RWPE2 (cell line): Measurements from ENCODE around the gene STIM1.

Source experiments
- ATAC-seq: fragments of 200-7000 bp; cut with Tn5 transposase; 3 replicates; pipeline ENCODE4 v1.9.1; 2021; ENCODE audit warnings: low read depth
- DNase-seq: peaks from one replicate; pipeline ENCODE4 v3.0.0-alpha.2; 2020; ENCODE audit warnings: low spot score
- H3K27ac ChIP-seq: fragments of 450-650 bp; 2 replicates; pipeline ENCODE4 v1.5.1; 2017; ENCODE audit warnings: mild to moderate bottlenecking; ENCODE audit not compliant: poor library complexity, severe bottlenecking
- H3K27me3 ChIP-seq: fragments of 250-450 bp; sonication (Bioruptor Pico); 2 replicates; pipeline ENCODE4 v1.5.1; 2021; ENCODE audit warnings: mild to moderate bottlenecking, moderate library complexity; ENCODE audit not compliant: insufficient read depth, poor library complexity, severe bottlenecking
- H3K36me3 ChIP-seq: fragments of 250-450 bp; sonication (Bioruptor Pico); 2 replicates; pipeline ENCODE4 v1.5.1; 2020; ENCODE audit warnings: low read depth, mild to moderate bottlenecking, moderate library complexity
- H3K4me1 ChIP-seq: fragments of 250-450 bp; sonication (Bioruptor Pico); 2 replicates; pipeline ENCODE4 v1.5.1; 2021; ENCODE audit warnings: mild to moderate bottlenecking, moderate library complexity; ENCODE audit not compliant: insufficient read depth, poor library complexity, severe bottlenecking
- H3K4me3 ChIP-seq: fragments of 250-450 bp; sonication (Bioruptor Pico); 2 replicates; pipeline ENCODE4 v1.5.1; 2021; ENCODE audit warnings: mild to moderate bottlenecking, moderate library complexity; ENCODE audit not compliant: severe bottlenecking
- H3K9me3 ChIP-seq: fragments of 250-450 bp; sonication (Bioruptor Pico); 2 replicates; pipeline ENCODE4 v1.5.1; 2021; ENCODE audit warnings: mild to moderate bottlenecking, moderate library complexity; ENCODE audit not compliant: severe bottlenecking
- CTCF ChIP-seq: fragments of 450-650 bp; IDR thresholded peaks from one replicate; pipeline ENCODE4 v1.5.1; 2017; ENCODE audit warnings: mild to moderate bottlenecking, moderate library complexity; ENCODE audit not compliant: poor library complexity, severe bottlenecking

The STIM1 gene

GRCh38 chr11:3886985-3887384 is 31.5 kb downstream of the STIM1 start:
- no peak for ATAC-seq

DNA sequence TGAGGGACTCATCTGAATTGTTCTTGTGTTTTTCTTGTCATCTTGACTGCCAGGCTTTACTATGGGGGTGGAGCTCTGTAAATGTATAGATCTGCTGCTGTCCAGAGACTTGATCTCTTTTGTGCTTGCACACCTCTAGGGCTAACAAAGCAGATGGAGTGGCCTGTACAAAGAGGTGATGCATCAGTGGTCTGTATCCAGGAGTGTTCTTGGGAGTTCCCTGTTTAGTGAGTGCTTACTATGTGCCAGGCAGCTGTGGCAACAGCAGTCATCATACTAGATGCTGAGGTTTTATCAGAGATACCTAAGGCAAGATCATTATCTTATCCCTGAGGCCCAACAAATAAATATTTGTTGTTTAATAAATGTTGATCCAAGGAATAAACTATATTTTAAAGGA is 33.4 kb downstream of the STIM1 start:
- peaks cover 9% of the 10 kb centered on the region for H3K4me1 ChIP-seq
- no peak for TF ChIP-seq CTCF

More at GRCh38 chr11:3886985-3887384, 31.5 kb downstream of the STIM1 start:
- no peak for TF ChIP-seq CTCF
- Histone ChIP-seq H3K9me3 (no peaks in the 10 kb centered on the region), H3K27ac (no peak overlapping the region), H3K36me3 (no peaks in the 10 kb centered on the region), H3K27me3 (no peaks in the 10 kb centered on the region), H3K4me1 (peaks cover 9% of the 10 kb centered on the region), H3K4me3 (no peak overlapping the region)
- DNase-seq = no peak

DNA sequence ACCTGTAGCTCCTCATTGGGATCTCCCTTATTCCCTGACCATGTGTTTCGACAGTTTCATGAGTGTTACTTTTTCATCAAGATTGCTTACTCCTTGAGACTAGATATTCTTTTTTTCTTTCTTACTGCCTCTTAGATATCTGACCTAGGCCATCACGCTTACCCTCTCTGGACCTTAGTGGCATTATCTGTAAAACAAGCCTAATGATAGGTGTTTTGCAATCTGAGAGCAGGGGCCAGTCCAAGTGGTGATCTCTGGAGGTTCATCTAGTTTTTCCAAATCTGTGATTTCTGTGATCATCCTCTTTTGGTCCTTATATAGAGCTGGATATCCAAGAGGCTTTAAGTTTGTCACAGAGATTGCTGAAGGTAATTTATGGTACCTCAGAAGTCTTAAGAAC is 34.5 kb downstream of the STIM1 start:
- H3K27me3 ChIP-seq = no peaks in the 10 kb centered on the region
- DNase-seq = no peak
- no peaks in the 10 kb centered on the region for H3K9me3 ChIP-seq
- H3K4me3 ChIP-seq = no peak overlapping the region
- peaks cover 9% of the 10 kb centered on the region for H3K4me1 ChIP-seq
- no peak overlapping the region for H3K27ac ChIP-seq
- ATAC-seq = no peak
- no peaks in the 10 kb centered on the region for H3K36me3 ChIP-seq
- no peak for TF ChIP-seq CTCF

More for the DNA sequence above, 33.4 kb downstream of the STIM1 start:
- H3K27me3 ChIP-seq = no peaks in the 10 kb centered on the region
- DNase-seq (no peak), ATAC-seq (no peak)
- H3K4me3 ChIP-seq = no peak overlapping the region
- H3K9me3 ChIP-seq = no peaks in the 10 kb centered on the region
- no peak overlapping the region for H3K27ac ChIP-seq
- no peaks in the 10 kb centered on the region for H3K36me3 ChIP-seq

DNA sequence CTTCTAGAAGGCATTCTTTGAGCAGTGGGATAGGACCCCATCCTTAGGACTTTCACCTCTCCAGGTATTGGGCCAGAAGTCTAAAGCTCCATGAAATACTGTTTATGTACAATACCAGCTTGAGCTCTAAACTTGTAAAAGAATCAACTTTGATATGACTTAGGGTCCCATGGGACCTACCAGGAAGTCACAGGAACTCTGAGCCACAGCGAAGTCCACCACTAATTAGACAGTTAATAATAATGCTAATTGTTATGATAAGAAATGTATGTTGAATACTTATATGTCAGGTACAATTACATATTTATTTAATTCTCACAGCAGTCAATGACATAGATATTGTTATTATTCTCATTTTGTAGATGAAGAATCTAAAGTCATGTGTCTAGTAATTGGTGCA is 35.3 kb downstream of the STIM1 start:
- DNase-seq (no peak), ATAC-seq (no peak)
- TF ChIP-seq CTCF = no peak
- no peak overlapping the region for H3K27ac ChIP-seq
- no peaks in the 10 kb centered on the region for H3K27me3 ChIP-seq
- no peaks in the 10 kb centered on the region for H3K9me3 ChIP-seq
- H3K4me3 ChIP-seq = no peak overlapping the region
- peaks cover 5% of the 10 kb centered on the region for H3K4me1 ChIP-seq
- no peaks in the 10 kb centered on the region for H3K36me3 ChIP-seq

GRCh38 chr11:3891751-3892150 is 36.3 kb downstream of the STIM1 start:
- no peaks in the 10 kb centered on the region for H3K4me1 ChIP-seq
- no peaks in the 10 kb centered on the region for H3K27me3 ChIP-seq
- H3K4me3 ChIP-seq = no peak overlapping the region
- DNase-seq (no peak), ATAC-seq (no peak)
- TF ChIP-seq CTCF = no peak
- no peak overlapping the region for H3K27ac ChIP-seq
- no peaks in the 10 kb centered on the region for H3K9me3 ChIP-seq
- no peaks in the 10 kb centered on the region for H3K36me3 ChIP-seq
